HG02623 (cell line): ENCODE data around the gene TBCC.

Experiments
- ATAC-seq: cut with Tn5 transposase; IDR thresholded peaks from one replicate; pipeline ENCODE4 v1.9.1; 2021; ENCODE audit warnings: moderate library complexity; ENCODE audit not compliant: unreplicated experiment

Gene TBCC, protein sequence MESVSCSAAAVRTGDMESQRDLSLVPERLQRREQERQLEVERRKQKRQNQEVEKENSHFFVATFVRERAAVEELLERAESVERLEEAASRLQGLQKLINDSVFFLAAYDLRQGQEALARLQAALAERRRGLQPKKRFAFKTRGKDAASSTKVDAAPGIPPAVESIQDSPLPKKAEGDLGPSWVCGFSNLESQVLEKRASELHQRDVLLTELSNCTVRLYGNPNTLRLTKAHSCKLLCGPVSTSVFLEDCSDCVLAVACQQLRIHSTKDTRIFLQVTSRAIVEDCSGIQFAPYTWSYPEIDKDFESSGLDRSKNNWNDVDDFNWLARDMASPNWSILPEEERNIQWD

DNA sequence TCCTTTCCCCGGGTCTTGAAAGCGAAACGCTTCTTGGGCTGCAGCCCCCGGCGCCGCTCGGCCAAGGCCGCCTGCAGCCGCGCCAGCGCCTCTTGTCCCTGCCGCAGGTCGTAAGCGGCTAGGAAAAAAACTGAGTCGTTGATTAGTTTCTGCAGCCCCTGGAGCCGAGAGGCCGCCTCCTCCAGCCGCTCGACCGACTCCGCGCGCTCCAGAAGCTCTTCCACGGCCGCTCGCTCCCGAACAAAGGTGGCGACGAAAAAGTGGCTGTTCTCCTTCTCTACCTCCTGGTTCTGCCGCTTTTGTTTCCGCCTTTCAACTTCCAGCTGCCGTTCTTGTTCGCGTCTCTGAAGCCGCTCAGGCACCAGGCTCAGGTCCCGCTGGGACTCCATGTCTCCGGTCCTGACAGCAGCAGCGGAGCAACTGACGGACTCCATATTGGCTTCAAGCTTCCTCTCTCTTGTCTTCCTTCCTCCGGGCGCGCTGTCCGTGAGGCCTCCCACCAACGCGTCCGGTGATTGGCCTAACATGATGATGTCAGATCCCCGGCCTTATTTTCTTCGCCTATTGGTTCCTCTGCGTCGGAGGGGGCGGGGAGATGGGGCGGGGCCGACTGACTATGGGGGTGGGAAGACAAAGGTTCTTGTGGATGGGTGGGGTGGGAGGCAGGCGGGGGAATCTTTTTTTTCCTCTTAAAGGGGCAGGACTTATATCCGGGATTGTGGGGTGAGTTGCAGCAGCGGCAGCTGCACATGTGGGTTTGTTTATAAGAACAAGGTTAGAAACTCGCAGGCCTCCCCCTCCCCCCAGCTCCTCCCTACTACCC is at the start of gene TBCC:
TSS of gene TBCC (minus strand) at position 464 of the 823 bp plus-strand sequence. CDS start at position 434, 30 bp downstream.
- peak; percentile 69 for ATAC-seq

GRCh38 chr6:42795651-42796050 is 49.7 kb upstream of the TBCC start:
- no peak for ATAC-seq

DNA sequence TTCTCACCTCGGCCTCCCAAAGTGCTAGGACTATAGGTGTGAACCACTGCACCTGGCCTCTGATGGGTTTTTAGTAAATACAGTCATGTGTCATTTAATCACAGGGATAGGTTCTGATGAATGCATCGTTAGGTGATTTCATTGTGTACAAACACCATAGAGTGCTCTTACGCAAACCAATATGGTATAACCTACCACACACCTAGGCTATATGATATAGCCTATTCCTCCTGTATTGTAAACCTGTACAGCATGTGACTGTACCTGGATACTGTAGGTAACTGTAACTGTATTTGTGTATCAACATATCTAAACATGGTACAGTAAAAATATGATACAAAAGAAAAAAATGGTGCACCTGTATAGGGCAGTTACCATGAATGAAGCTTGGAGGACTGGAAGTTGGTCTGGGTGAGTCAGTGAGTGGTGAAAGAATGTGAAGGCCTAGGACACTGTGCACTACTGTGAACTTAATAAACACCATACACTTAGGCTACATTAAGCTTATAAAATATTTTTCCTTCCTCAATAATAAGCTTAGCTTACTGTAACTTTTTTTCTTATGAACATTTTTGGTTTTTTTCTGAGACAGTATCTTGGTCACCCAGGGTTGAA is 45.9 kb upstream of the TBCC start:
- no peak for ATAC-seq

GRCh38 chr6:42790549-42791181 is 44.8 kb upstream of the TBCC start:
- ATAC-seq, result no peak

GRCh38 chr6:42788671-42789070 is 42.8 kb upstream of the TBCC start:
- ATAC-seq, result no peak

DNA sequence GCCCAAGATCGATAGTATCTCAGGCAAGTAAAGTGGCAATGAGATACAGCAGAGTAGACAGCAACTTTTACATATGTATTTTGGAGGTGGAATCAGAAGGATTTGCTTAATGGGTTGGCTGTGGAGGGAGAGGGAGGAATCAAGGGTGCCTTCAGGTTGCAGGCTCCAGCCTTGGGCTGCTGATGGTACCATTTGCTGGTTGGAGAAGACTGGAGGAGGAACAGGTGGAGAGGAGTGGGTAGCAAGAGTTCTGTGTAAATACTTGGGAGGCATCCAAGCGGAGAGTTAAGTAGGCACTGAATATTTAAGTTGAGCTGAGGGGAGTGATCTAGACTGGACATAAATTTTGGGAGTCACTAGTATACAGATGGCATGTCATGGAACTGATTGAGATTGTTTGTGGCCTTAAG is 41.2 kb upstream of the TBCC start:
- no peak for ATAC-seq

DNA sequence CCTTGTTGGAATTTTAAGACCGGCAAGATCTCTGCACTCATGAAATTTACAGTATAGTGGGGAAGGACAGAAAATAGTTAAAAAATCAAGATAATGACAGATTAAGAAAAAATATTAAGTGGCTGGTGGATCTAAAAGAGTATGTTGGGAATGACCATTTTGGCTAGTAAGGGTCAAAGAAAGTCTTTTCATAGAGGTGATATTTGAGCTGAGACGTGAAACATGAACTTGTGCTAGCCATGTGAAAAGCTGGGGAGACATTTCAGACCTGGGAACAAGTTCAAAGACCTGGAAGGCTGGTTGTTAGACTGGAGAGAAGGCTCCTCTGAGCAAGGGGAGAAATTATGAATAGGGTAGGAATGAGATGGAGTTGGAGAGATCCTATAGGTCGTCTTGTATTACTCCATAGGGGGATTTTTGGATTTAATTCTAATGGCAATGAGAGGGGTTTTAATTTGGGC is 40.7 kb upstream of the TBCC start:
- ATAC-seq, result no peak

DNA sequence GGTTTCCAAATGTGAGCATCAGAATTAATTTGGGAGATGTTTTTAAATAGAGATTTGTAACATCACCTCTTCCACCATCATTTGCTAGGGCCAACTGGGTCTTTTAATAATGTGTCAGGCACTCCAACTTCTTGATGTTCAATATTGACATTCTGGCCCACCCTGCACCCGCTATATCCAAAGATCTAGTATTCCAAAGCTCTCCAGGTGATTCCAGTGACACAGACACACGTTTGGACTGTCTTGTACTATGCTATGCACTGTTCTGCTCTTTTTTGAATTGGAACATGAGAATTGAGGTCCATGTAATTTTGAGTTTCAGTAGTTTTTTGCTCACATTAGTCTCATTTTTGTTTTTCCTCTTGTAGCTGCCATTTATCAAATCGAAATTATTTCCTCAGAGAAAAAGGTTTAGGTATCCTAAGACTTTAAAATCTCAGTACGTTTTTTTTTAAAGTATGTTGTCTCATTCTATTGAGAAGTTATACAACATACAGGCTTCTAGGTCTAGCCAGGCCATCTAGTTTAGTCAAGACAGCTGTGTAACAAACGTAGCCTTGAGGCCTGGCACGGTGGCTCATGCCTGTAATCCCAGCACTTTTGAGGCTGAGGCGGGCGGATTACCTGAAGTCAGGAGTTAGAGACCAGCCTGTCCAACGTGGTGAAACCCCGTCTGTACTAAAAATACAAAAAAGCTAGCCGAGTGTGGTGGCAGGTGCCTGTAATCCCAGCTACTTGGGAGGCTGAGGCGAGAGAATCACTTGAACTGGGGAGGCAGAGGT is 39.0 kb upstream of the TBCC start:
- ATAC-seq, result no peak

DNA sequence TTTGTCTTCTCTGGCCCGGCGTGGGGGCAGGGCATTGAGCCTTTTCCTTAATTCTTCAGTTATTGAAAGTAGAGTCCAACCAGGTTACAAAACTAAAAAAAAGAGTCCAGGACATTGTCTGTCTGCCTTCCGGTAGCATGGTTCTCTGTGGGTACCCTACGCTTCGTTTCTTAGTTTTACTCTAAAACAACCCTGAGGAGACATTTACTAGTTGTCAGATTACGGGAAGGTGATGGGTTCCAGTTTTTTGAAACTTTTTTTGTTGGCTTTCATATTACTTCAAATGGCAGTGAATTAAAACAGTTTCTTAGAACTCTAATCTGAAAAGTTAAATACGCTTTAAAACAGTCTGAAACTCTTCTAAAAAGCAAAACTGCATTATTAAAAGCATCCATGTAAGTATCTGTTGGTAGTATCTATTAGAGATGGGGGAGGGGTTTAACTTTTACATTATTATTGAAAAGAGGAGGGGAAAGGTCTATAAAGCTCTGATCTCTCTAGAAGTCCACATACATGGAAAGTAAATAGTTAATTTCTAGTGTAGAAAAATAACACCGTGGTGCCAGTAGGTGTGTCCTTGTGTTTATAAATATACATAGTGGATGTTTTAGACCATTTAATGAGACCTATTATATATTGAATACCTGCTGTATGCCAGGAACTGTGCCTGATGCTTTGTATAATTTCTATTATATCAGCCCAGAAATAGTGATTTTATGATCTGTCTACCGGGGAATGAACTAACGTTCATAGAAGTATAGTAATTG is 38.2 kb upstream of the TBCC start:
- ATAC-seq, result no peak

GRCh38 chr6:42783177-42783875 is 37.4 kb upstream of the TBCC start:
- no peak for ATAC-seq

GRCh38 chr6:42782689-42783176 is 36.8 kb upstream of the TBCC start:
- no peak for ATAC-seq

GRCh38 chr6:42781796-42782688 is 36.1 kb upstream of the TBCC start, which contains the start of gene BICRAL:
TSS of gene BICRAL (plus strand) at chr6:42782052. CDS start at chr6:42822023, 39,971 bp downstream.
- ATAC-seq, result no peak

- no peak for ATAC-seq
Measured at GRCh38 chr6:42781546-42781795, 35.6 kb upstream of the TBCC start.

DNA sequence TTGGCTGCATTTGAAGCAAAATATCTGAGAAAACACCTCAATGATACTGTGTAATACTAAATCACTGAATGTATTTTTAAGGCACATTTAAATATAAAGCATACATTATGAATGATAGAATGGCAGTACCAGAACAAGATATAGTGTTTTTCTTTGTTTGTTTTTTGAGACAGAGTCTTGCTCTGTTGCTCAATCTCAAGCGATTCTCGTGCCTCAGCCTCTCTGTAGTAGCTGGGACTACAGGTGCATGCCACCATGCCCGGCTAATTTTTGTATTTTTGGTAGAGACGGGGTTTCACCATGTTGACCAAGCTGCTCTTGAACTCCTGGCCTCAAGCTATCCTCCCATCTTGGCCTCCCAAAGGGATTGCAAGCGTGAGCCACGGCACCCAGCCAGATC is 33.6 kb upstream of the TBCC start:
- no peak for ATAC-seq

DNA sequence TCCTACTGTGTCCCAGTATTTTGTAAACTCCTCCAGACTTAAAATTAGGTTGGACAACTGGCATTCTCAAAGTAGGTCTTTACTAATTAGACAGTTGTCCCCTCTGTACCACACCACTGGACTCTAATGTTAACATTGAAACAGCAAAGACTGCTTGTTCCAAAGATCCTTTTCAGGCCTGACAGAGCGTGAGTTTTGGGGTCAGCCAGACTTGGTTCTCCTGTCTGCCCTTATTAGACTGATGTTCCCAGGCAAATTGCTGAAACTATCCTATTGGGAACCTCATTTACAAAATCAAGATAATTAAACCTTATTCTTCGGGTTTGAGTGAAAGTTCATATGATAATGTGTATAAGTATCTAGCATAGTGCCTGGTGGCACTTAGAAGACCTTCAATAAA is 32.2 kb upstream of the TBCC start:
- no peak for ATAC-seq

GRCh38 chr6:42777126-42777822 is 31.4 kb upstream of the TBCC start:
- no peak for ATAC-seq

DNA sequence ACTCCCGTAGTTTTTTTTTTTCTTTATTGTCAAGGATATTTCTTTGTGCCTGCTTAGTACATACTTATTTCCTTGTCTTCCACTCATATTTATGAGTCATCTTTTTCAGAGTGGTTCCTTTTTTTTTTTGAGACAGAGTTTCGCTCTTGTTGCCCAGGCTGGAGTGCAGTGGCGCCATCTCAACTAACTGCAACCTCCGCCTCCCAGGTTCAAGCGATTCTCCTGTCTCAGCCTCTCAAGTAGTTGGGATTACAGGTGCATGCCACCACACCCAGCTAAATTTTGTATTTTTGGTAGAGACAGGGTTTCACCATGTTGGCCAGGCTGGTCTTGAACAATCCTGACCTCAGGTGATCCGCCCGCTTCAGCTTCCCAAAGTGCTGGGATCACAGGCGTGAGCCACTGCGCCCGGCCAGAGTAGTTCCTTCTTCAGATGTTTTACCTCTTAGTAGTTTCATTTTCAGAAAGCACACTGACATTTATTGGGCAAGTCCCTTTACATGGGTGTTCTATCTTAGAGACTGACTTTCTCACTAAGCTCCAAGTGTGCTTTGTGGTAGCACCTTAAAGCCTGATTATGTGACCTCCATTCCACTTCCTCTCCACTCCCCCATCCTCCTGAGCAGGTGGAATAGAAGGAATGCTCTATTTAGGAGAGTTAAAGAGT is 29.1 kb upstream of the TBCC start:
- peak; percentile 36 for ATAC-seq
